ENCODE measurements around the gene TEX53. TPM values are rescaled to one million over a fixed set of nuclear protein-coding genes. Genes with fewer than 3 reads are reported as not detected.
A peak's percentile ranks its signal among the peaks of the same experiment; 100 is the strongest.

TEX53 gene
- total RNA-seq (not detected), polyA plus RNA-seq (ENCODE audit: insufficient read length in 2 of 2) (not detected)
- long read RNA-seq, donor 1 = 0 reads
- long read RNA-seq, donor 2 = 0 reads
- long read RNA-seq, donor 3 = 0 reads
- long read RNA-seq, donor 4 = 0 reads

DNA sequence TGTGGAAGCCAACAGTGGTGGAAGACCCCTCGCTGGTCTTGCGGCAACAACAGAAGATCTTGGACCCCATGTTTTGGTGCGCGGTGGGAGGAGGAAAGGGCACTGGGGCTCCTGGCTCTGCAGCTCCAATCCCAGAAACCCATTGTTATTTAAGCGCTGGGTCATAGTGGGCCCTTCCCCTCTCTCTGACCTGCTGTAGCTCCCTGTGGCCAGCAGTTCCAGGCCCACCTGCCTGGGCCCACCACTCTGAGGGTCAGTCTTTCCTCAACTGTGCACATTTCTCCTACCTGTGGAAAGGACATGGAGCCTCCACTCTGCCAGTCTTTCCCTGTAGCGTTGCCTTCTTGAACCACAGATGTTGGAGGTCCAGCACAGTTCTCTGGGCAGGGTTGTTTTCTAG is at the start of gene TEX53:
Gene TEX53, minus strand, starts transcription at position 101 of the 400 bp plus-strand sequence. Its CDS starts 31 bp downstream, at position 70.
- DNase-seq (ENCODE audit: low read depth in 4 of 6, low spot score in 6 of 6) = no peak
- H3K4me1 ChIP-seq (ENCODE audit: control insufficient read depth, insufficient read depth, low read length) = no peaks in the 10 kb centered on the region

DNA sequence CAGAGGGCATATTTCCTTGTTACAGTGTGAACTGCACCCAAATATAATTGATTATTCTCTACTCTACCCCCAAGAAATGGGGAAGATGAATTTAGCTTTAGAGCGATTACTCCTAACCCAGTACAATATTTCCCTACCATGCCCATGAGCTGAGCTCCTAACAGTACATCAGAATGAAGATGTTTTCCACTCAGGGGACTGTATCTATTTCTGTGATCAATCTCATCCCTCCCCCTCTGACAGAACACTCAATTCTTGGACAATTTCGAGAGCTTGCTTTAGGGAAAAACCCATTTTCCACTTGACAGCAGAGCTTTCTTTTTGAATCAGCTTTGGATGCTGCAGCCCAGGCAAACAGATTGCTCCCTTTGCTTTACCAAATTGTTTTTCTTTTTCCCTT is 49.1 kb upstream of the TEX53 start:
- H3K4me3 ChIP-seq (ENCODE audit: low read depth, low read length) = no peak overlapping the region
- H3K4me1 ChIP-seq (ENCODE audit: control insufficient read depth, insufficient read depth, low read length) = no peaks in the 10 kb centered on the region
- no peaks in the 10 kb centered on the region for H3K27me3 ChIP-seq (ENCODE audit: control insufficient read depth, insufficient read depth, low read length)
- peak in 1 of 6 donors; percentile 60 for DNase-seq (ENCODE audit: low read depth in 4 of 6, low spot score in 6 of 6)
- H3K27ac ChIP-seq (ENCODE audit: low read depth, low read length) = no peak overlapping the region
- H3K36me3 ChIP-seq (ENCODE audit: control insufficient read depth, insufficient read depth, low read length) = no peaks in the 10 kb centered on the region
- WGBS (ENCODE audit: insufficient coverage) = 85% methylated on average over 1 of the region's 2 CpGs
- H3K9me3 ChIP-seq (ENCODE audit: control insufficient read depth, insufficient read depth, low read length) = no peaks in the 10 kb centered on the region

More for the DNA sequence above, at the start of gene TEX53:
- Histone ChIP-seq H3K27ac (ENCODE audit: low read depth, low read length) (no peak within 1 kb of the TSS), H3K27me3 (ENCODE audit: control insufficient read depth, insufficient read depth, low read length) (no peaks in the 10 kb centered on the region), H3K4me3 (ENCODE audit: low read depth, low read length) (no peak within 1 kb of the TSS), H3K9me3 (ENCODE audit: control insufficient read depth, insufficient read depth, low read length) (no peaks in the 10 kb centered on the region), H3K36me3 (ENCODE audit: control insufficient read depth, insufficient read depth, low read length) (peaks cover 6% of the 10 kb centered on the region)
- 100% methylated on average over 6 of the region's 6 CpGs for whole genome bisulfite sequencing (ENCODE audit: insufficient coverage)

DNA sequence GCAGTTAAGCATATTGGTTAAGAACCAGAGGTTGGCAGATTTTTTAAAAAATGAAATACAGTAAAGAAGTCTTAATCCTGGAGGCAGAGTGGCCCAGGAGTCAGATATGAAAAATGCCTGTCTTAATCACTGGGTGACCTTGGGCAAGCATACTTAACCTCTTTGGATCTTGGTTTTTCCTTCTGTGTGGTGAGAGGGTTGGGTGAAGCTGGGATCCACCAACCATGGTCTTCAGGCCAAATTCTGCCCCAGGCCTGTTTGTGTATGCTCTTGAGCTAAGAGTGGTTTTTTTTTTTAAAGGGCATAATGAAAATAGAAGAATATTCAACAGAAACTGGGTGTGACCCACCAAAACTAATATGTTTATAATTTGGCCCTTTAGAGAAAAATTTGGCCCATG is 44.4 kb upstream of the TEX53 start:
- H3K27me3 ChIP-seq (ENCODE audit: control insufficient read depth, insufficient read depth, low read length) = no peaks in the 10 kb centered on the region
- H3K27ac ChIP-seq (ENCODE audit: low read depth, low read length) = no peak overlapping the region
- DNase-seq (ENCODE audit: low read depth in 4 of 6, low spot score in 6 of 6) = no peak
- no peaks in the 10 kb centered on the region for H3K9me3 ChIP-seq (ENCODE audit: control insufficient read depth, insufficient read depth, low read length)
- H3K4me1 ChIP-seq (ENCODE audit: control insufficient read depth, insufficient read depth, low read length) = no peaks in the 10 kb centered on the region
- H3K36me3 ChIP-seq (ENCODE audit: control insufficient read depth, insufficient read depth, low read length) = no peaks in the 10 kb centered on the region
- H3K4me3 ChIP-seq (ENCODE audit: low read depth, low read length) = no peak overlapping the region

DNA sequence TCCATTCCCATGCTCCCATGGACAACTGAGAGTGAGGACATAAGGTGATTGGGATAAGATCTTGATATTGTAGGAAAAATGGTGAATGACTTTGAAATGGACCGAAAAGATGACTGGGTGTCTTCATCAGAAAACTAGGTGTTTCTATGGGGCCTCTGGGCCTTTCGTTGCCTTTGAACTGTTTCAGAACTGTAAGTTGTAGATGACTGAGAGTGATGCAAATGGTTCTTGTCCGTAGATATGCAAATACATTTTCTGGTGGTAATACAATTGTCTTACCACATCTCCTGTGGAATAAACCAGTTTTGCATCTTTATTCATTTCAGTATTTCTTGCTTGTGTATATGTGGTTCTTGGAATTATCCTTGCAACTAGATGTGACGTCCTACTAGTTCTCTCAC is 40.3 kb upstream of the TEX53 start:
- no peaks in the 10 kb centered on the region for H3K9me3 ChIP-seq (ENCODE audit: control insufficient read depth, insufficient read depth, low read length)
- 100% methylated on average over 1 of the region's 4 CpGs for WGBS (ENCODE audit: insufficient coverage)
- no peak for DNase-seq (ENCODE audit: low read depth in 4 of 6, low spot score in 6 of 6)
- no peaks in the 10 kb centered on the region for H3K36me3 ChIP-seq (ENCODE audit: control insufficient read depth, insufficient read depth, low read length)
- H3K4me1 ChIP-seq (ENCODE audit: control insufficient read depth, insufficient read depth, low read length) = no peaks in the 10 kb centered on the region
- H3K27me3 ChIP-seq (ENCODE audit: control insufficient read depth, insufficient read depth, low read length) = no peaks in the 10 kb centered on the region
- H3K4me3 ChIP-seq (ENCODE audit: low read depth, low read length) = no peak overlapping the region
- H3K27ac ChIP-seq (ENCODE audit: low read depth, low read length) = no peak overlapping the region

- Histone ChIP-seq H3K9me3 (ENCODE audit: control insufficient read depth, insufficient read depth, low read length) (no peaks in the 10 kb centered on the region), H3K27me3 (ENCODE audit: control insufficient read depth, insufficient read depth, low read length) (no peaks in the 10 kb centered on the region), H3K36me3 (ENCODE audit: control insufficient read depth, insufficient read depth, low read length) (no peaks in the 10 kb centered on the region), H3K4me1 (ENCODE audit: control insufficient read depth, insufficient read depth, low read length) (no peaks in the 10 kb centered on the region), H3K27ac (ENCODE audit: low read depth, low read length) (no peak overlapping the region), H3K4me3 (ENCODE audit: low read depth, low read length) (no peak overlapping the region)
- no peak for DNase-seq (ENCODE audit: low read depth in 4 of 6, low spot score in 6 of 6)
- WGBS (ENCODE audit: insufficient coverage) = 95% methylated on average over 7 of the region's 7 CpGs
Observed at GRCh38 chr9:114696814-114697544, 39.4 kb upstream of the TEX53 start.

DNA sequence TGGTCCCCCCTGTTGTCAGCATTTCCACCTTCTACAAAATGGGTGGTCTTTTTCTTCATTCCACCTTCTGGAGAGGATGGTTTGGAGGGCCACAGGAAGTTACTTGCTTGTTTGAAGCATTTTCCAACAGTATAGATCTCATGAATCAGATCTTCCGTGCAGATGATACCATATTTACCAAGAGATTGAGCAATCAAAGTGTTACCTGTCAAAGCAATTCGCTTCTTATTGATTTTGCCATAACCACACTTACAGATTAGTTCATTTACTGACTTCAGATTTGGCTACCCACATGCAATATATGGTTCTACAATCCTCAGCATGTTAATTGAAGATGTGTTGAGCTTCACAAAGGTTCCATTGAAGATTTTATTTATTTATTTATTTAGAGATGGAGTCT is 38.3 kb upstream of the TEX53 start:
- no peaks in the 10 kb centered on the region for H3K4me1 ChIP-seq (ENCODE audit: control insufficient read depth, insufficient read depth, low read length)
- no peak overlapping the region for H3K4me3 ChIP-seq (ENCODE audit: low read depth, low read length)
- no CpG with 5 or more reads among the region's 2 CpGs for WGBS (ENCODE audit: insufficient coverage)

DNA sequence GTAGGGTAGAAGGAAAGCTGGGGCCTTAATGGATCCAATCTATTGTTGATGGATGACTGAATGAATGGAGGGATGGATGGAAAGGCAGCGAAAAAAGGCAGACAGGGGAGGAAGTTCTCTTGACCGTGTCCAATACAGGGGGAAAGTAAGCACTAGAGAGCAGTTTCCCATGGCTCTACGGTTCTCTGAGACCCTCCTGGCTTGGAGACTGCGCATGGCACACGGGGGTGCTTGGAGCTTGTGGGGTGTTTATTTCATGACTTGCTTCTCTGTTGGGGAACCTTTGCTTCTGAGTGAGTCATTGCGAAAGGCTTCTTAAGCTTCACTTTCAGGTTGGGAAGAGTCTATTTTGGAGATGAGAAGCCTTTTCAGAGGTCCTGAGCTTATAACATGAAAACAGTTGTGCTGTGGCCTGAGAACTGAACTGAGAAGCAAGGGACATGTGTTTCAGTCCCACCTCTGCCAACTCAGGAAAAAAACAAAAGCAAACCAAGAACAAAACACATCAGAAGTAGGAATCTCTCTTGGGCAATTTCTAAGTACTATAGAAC is 37.2 kb upstream of the TEX53 start:
- H3K4me3 ChIP-seq (ENCODE audit: low read depth, low read length) = no peak overlapping the region
- no peaks in the 10 kb centered on the region for H3K4me1 ChIP-seq (ENCODE audit: control insufficient read depth, insufficient read depth, low read length)
- no peaks in the 10 kb centered on the region for H3K36me3 ChIP-seq (ENCODE audit: control insufficient read depth, insufficient read depth, low read length)
- DNase-seq (ENCODE audit: low read depth in 4 of 6, low spot score in 6 of 6) = no peak
- no peak overlapping the region for H3K27ac ChIP-seq (ENCODE audit: low read depth, low read length)
- no peaks in the 10 kb centered on the region for H3K27me3 ChIP-seq (ENCODE audit: control insufficient read depth, insufficient read depth, low read length)
- 91% methylated on average over 6 of the region's 6 CpGs for WGBS (ENCODE audit: insufficient coverage)
- no peaks in the 10 kb centered on the region for H3K9me3 ChIP-seq (ENCODE audit: control insufficient read depth, insufficient read depth, low read length)

More for the DNA sequence above, 38.3 kb upstream of the TEX53 start:
- Histone ChIP-seq H3K36me3 (ENCODE audit: control insufficient read depth, insufficient read depth, low read length) (no peaks in the 10 kb centered on the region), H3K27me3 (ENCODE audit: control insufficient read depth, insufficient read depth, low read length) (no peaks in the 10 kb centered on the region), H3K9me3 (ENCODE audit: control insufficient read depth, insufficient read depth, low read length) (no peaks in the 10 kb centered on the region), H3K27ac (ENCODE audit: low read depth, low read length) (no peak overlapping the region)
- no peak for DNase-seq (ENCODE audit: low read depth in 4 of 6, low spot score in 6 of 6)

- Histone ChIP-seq H3K36me3 (ENCODE audit: control insufficient read depth, insufficient read depth, low read length) (no peaks in the 10 kb centered on the region), H3K4me3 (ENCODE audit: low read depth, low read length) (no peak overlapping the region), H3K4me1 (ENCODE audit: control insufficient read depth, insufficient read depth, low read length) (no peaks in the 10 kb centered on the region), H3K27ac (ENCODE audit: low read depth, low read length) (no peak overlapping the region), H3K9me3 (ENCODE audit: control insufficient read depth, insufficient read depth, low read length) (no peaks in the 10 kb centered on the region), H3K27me3 (ENCODE audit: control insufficient read depth, insufficient read depth, low read length) (no peaks in the 10 kb centered on the region)
- peak in 1 of 6 donors; percentile 18 for DNase-seq (ENCODE audit: low read depth in 4 of 6, low spot score in 6 of 6)
- 79% methylated on average over 2 of the region's 2 CpGs for WGBS (ENCODE audit: insufficient coverage)
Observed at GRCh38 chr9:114694146-114694545, 36.5 kb upstream of the TEX53 start.

DNA sequence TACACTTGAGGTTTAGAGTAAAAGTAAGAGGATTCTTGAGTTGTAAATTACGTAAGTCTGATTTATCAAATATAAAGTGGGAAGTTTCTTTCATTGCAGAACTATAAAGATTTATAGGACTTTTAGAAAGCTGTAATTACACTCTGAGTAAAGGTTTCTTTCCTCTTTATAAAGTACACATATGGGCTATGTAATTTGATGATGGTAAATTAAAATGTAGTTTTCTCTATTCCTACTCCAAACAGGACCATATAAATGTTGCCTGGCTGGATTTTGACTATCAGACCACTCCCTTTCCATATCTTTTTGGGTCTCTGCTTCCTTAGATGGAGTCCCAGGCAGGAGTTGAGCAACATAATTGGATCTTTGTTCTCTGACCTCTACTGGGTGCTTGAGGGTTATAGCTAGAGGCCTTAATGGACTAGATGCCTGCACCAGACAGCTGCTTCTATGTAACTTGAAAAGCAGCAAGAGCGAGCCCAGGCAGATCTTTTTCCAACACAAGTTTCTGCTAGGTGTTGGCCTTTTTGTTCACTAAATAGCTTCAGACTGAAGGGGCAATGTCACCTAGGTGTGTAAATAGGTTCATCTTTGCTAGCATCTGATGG is 35.7 kb upstream of the TEX53 start:
- no peak for DNase-seq (ENCODE audit: low read depth in 4 of 6, low spot score in 6 of 6)
- no peaks in the 10 kb centered on the region for H3K27me3 ChIP-seq (ENCODE audit: control insufficient read depth, insufficient read depth, low read length)
- whole genome bisulfite sequencing (ENCODE audit: insufficient coverage) = 100% methylated on average over 1 of the region's 2 CpGs
- H3K4me3 ChIP-seq (ENCODE audit: low read depth, low read length) = no peak overlapping the region
- H3K36me3 ChIP-seq (ENCODE audit: control insufficient read depth, insufficient read depth, low read length) = no peaks in the 10 kb centered on the region
- H3K27ac ChIP-seq (ENCODE audit: low read depth, low read length) = no peak overlapping the region
- H3K9me3 ChIP-seq (ENCODE audit: control insufficient read depth, insufficient read depth, low read length) = no peaks in the 10 kb centered on the region
- H3K4me1 ChIP-seq (ENCODE audit: control insufficient read depth, insufficient read depth, low read length) = no peaks in the 10 kb centered on the region

- H3K36me3 ChIP-seq (ENCODE audit: control insufficient read depth, insufficient read depth, low read length) = no peaks in the 10 kb centered on the region
- no peaks in the 10 kb centered on the region for H3K4me1 ChIP-seq (ENCODE audit: control insufficient read depth, insufficient read depth, low read length)
- H3K9me3 ChIP-seq (ENCODE audit: control insufficient read depth, insufficient read depth, low read length) = no peaks in the 10 kb centered on the region
- no peak overlapping the region for H3K4me3 ChIP-seq (ENCODE audit: low read depth, low read length)
- H3K27me3 ChIP-seq (ENCODE audit: control insufficient read depth, insufficient read depth, low read length) = no peaks in the 10 kb centered on the region
- H3K27ac ChIP-seq (ENCODE audit: low read depth, low read length) = no peak overlapping the region
- no peak for DNase-seq (ENCODE audit: low read depth in 4 of 6, low spot score in 6 of 6)
Observed at GRCh38 chr9:114691956-114692295, 34.3 kb upstream of the TEX53 start.
